Activated T-cell treated with anti-CD3 and anti-CD28 coated beads, Interleukin-2, amount 50 U/mL, for 24 hours (primary cell): ENCODE data around the gene HCAR3.
A peak's percentile ranks its signal among the peaks of the same experiment; 100 is the strongest.
"Not testable (repeated sequence)": the region's sequence is repeated elsewhere in the genome, so short reads cannot be mapped to it uniquely, and the experiment has no call there.

Experiments used
- DNase-seq: peaks from one replicate; pipeline ENCODE4 v3.0.0-alpha.2; 2020
- H3K27ac Mint-ChIP-seq: 2 replicates; pipeline ENCODE4 v1.8.0; 2020; ENCODE audit warnings: mild to moderate bottlenecking, mixed read lengths
- H3K27me3 Mint-ChIP-seq: 2 replicates; pipeline ENCODE4 v1.8.0; 2020; ENCODE audit warnings: mixed read lengths
- H3K36me3 Mint-ChIP-seq: 2 replicates; pipeline ENCODE4 v1.8.0; 2020; ENCODE audit warnings: low read depth, mixed read lengths
- H3K4me1 Mint-ChIP-seq: 2 replicates; pipeline ENCODE4 v1.8.0; 2020; ENCODE audit warnings: low read depth, mixed read lengths
- H3K4me3 Mint-ChIP-seq: 2 replicates; pipeline ENCODE4 v1.8.0; 2020; ENCODE audit warnings: mild to moderate bottlenecking, moderate library complexity, mixed read lengths
- H3K9me3 Mint-ChIP-seq: 2 replicates; pipeline ENCODE4 v1.8.0; 2020; ENCODE audit warnings: mixed read lengths

The HCAR3 gene

GRCh38 chr12:122730215-122731014 lies 13.8 kb upstream of the HCAR3 start, which contains the start of gene HCAR1:
TSS of gene HCAR1 (minus strand) at chr12:122730844. CDS start at chr12:122730339, 505 bp downstream.
- Mint-ChIP-seq H3K27me3 (peaks cover 4% of the 10 kb centered on the region), H3K4me3 (peak within 1 kb of the TSS; percentile 66), H3K27ac (peak within 1 kb of the TSS; percentile 90), H3K4me1 (peaks cover 80% of the 10 kb centered on the region), H3K36me3 (no peaks in the 10 kb centered on the region), H3K9me3 (no peaks in the 10 kb centered on the region)
- peak; percentile 62 for DNase-seq

GRCh38 chr12:122729583-122730214 lies 13.1 kb upstream of the HCAR3 start:
- Mint-ChIP-seq H3K36me3 (no peaks in the 10 kb centered on the region), H3K4me3 (peak overlapping the region; percentile 66), H3K9me3 (no peaks in the 10 kb centered on the region), H3K27ac (peak overlapping the region; percentile 60), H3K4me1 (peaks cover 86% of the 10 kb centered on the region), H3K27me3 (peaks cover 4% of the 10 kb centered on the region)
- DNase-seq = peak; percentile 25

- Mint-ChIP-seq H3K27ac (peak overlapping the region; percentile 61), H3K4me1 (peaks cover 70% of the 10 kb centered on the region), H3K9me3 (no peaks in the 10 kb centered on the region), H3K4me3 (peak overlapping the region; percentile 47), H3K36me3 (no peaks in the 10 kb centered on the region), H3K27me3 (peaks cover 4% of the 10 kb centered on the region)
- DNase-seq = peak; percentile 25
These were observed 9.5 kb upstream of the HCAR3 start for GRCh38 chr12:122726080-122726558.

- H3K27ac Mint-ChIP-seq = peak overlapping the region; percentile 61
- peak; percentile 12 for DNase-seq
- H3K36me3 Mint-ChIP-seq = no peaks in the 10 kb centered on the region
- no peaks in the 10 kb centered on the region for H3K9me3 Mint-ChIP-seq
- peaks cover 4% of the 10 kb centered on the region for H3K27me3 Mint-ChIP-seq
- peaks cover 69% of the 10 kb centered on the region for H3K4me1 Mint-ChIP-seq
- no peak overlapping the region for H3K4me3 Mint-ChIP-seq
These were observed 9.0 kb upstream of the HCAR3 start for GRCh38 chr12:122725452-122726079.

- no peak overlapping the region for H3K27ac Mint-ChIP-seq
- DNase-seq = peak; percentile 28
- H3K4me1 Mint-ChIP-seq = peaks cover 66% of the 10 kb centered on the region
- peaks cover 4% of the 10 kb centered on the region for H3K27me3 Mint-ChIP-seq
- no peaks in the 10 kb centered on the region for H3K9me3 Mint-ChIP-seq
- H3K36me3 Mint-ChIP-seq = no peaks in the 10 kb centered on the region
- H3K4me3 Mint-ChIP-seq = no peak overlapping the region
These were observed 8.1 kb upstream of the HCAR3 start for GRCh38 chr12:122724641-122725243.

GRCh38 chr12:122722387-122722786 lies 5.8 kb upstream of the HCAR3 start:
- Mint-ChIP-seq H3K27ac (no peak overlapping the region), H3K27me3 (peaks cover 6% of the 10 kb centered on the region), H3K9me3 (no peaks in the 10 kb centered on the region), H3K36me3 (no peaks in the 10 kb centered on the region), H3K4me1 (peaks cover 50% of the 10 kb centered on the region), H3K4me3 (no peak overlapping the region)
- DNase-seq = no peak

- DNase-seq = peak; percentile 34
- Mint-ChIP-seq H3K9me3 (no peaks in the 10 kb centered on the region), H3K4me1 (peaks cover 43% of the 10 kb centered on the region), H3K4me3 (peak overlapping the region; percentile 3), H3K27me3 (peaks cover 6% of the 10 kb centered on the region), H3K36me3 (no peaks in the 10 kb centered on the region), H3K27ac (peak overlapping the region; percentile 84)
These were observed 4.5 kb upstream of the HCAR3 start for GRCh38 chr12:122721057-122721545.

GRCh38 chr12:122715211-122715610 lies 1.4 kb downstream of the HCAR3 start:
- DNase-seq, H3K27ac Mint-ChIP-seq, H3K27me3 Mint-ChIP-seq, H3K36me3 Mint-ChIP-seq, H3K4me3 Mint-ChIP-seq, H3K9me3 Mint-ChIP-seq: not testable (repeated sequence)
- H3K4me1 Mint-ChIP-seq = peaks cover 11% of the 10 kb centered on the region

- H3K27ac Mint-ChIP-seq, H3K36me3 Mint-ChIP-seq, H3K27me3 Mint-ChIP-seq, H3K9me3 Mint-ChIP-seq, DNase-seq, H3K4me1 Mint-ChIP-seq, H3K4me3 Mint-ChIP-seq: not testable (repeated sequence)
These were observed 3.0 kb downstream of the HCAR3 start for GRCh38 chr12:122713491-122714188.

- not testable (repeated sequence) for H3K36me3 Mint-ChIP-seq, DNase-seq, H3K27me3 Mint-ChIP-seq, H3K4me1 Mint-ChIP-seq, H3K9me3 Mint-ChIP-seq, H3K27ac Mint-ChIP-seq, H3K4me3 Mint-ChIP-seq
These were observed 5.3 kb downstream of the HCAR3 start for GRCh38 chr12:122711266-122711665.

- H3K36me3 Mint-ChIP-seq, H3K27ac Mint-ChIP-seq, H3K4me1 Mint-ChIP-seq, H3K9me3 Mint-ChIP-seq, DNase-seq, H3K27me3 Mint-ChIP-seq, H3K4me3 Mint-ChIP-seq: not testable (repeated sequence)
These were observed 6.3 kb downstream of the HCAR3 start for GRCh38 chr12:122710341-122710740.

GRCh38 chr12:122709287-122709686 lies 7.3 kb downstream of the HCAR3 start:
- H3K9me3 Mint-ChIP-seq, H3K27me3 Mint-ChIP-seq, H3K27ac Mint-ChIP-seq, H3K4me1 Mint-ChIP-seq, DNase-seq, H3K36me3 Mint-ChIP-seq, H3K4me3 Mint-ChIP-seq: not testable (repeated sequence)

- not testable (repeated sequence) for H3K27ac Mint-ChIP-seq, H3K36me3 Mint-ChIP-seq, H3K4me1 Mint-ChIP-seq, H3K27me3 Mint-ChIP-seq, H3K4me3 Mint-ChIP-seq, H3K9me3 Mint-ChIP-seq, DNase-seq
These were observed 12.8 kb downstream of the HCAR3 start for GRCh38 chr12:122703841-122704240.
